ENCODE results near the gene ZNF57.
A peak's percentile ranks its signal among the peaks of the same experiment; 100 is the strongest.

- TF ChIP-seq CTCF (IDR thresholded peaks at IDR 0.05; ENCODE audit: low read depth, low read length, poor library complexity, severe bottlenecking): peak; percentile 67
- TF ChIP-seq EZH2phosphoT487 (IDR thresholded peaks at IDR 0.05; ENCODE audit: borderline replicate concordance, low read length): no peak
Measured at GRCh38 chr19:2887391-2887914, 13.3 kb upstream of the ZNF57 start.
